Activated gamma-delta T cell treated with Interleukin-2 at 50 U/mL for 16 hours (primary cell): ENCODE results near the gene IL1R1.
A peak's percentile ranks its signal among the peaks of the same experiment; 100 is the strongest.

Source experiments
- DNase-seq: peaks from one replicate; pipeline ENCODE4 v3.0.0-alpha.2; 2020

The IL1R1 gene

DNA sequence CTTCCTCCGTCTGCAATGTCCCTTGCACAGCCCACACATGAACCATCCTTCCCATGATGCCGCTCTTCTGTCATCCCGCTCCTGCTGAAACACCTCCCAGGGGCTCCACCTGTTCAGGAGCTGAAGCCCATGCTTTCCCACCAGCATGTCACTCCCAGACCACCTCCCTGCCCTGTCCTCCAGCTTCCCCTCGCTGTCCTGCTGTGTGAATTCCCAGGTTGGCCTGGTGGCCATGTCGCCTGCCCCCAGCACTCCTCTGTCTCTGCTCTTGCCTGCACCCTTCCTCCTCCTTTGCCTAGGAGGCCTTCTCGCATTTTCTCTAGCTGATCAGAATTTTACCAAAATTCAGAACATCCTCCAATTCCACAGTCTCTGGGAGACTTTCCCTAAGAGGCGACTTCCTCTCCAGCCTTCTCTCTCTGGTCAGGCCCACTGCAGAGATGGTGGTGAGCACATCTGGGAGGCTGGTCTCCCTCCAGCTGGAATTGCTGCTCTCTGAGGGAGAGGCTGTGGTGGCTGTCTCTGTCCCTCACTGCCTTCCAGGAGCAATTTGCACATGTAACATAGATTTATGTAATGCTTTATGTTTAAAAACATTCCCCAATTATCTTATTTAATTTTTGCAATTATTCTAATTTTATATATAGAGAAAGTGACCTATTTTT, 35.4 kb downstream of the IL1R1 start:
- DNase-seq: no peak

- no peak for DNase-seq
These were observed 36.5 kb downstream of the IL1R1 start for GRCh38 chr2:102179061-102179460.

GRCh38 chr2:102179788-102180686, 37.5 kb downstream of the IL1R1 start:
- no peak for DNase-seq

- DNase-seq: no peak
These were observed 38.1 kb downstream of the IL1R1 start for GRCh38 chr2:102180687-102180999.

DNA sequence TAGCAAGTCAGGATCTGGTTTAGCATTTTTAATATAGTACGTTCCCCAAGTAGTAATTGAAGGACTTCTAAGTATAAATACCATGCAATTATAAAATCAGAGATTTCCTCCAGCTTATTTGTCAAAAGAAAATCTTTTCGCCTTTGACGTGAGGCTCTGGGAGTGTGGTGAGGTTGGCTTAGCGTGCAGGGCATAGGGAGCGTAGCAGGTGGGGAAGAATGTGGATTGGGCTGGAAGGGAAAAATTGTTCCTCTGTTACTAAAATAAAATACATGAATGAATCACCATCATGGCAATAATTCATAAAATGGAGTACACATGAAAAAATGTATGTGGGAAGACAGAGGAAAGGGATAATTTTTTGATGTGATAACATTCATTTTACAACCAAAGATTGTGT, 38.8 kb downstream of the IL1R1 start:
- DNase-seq: no peak

DNA sequence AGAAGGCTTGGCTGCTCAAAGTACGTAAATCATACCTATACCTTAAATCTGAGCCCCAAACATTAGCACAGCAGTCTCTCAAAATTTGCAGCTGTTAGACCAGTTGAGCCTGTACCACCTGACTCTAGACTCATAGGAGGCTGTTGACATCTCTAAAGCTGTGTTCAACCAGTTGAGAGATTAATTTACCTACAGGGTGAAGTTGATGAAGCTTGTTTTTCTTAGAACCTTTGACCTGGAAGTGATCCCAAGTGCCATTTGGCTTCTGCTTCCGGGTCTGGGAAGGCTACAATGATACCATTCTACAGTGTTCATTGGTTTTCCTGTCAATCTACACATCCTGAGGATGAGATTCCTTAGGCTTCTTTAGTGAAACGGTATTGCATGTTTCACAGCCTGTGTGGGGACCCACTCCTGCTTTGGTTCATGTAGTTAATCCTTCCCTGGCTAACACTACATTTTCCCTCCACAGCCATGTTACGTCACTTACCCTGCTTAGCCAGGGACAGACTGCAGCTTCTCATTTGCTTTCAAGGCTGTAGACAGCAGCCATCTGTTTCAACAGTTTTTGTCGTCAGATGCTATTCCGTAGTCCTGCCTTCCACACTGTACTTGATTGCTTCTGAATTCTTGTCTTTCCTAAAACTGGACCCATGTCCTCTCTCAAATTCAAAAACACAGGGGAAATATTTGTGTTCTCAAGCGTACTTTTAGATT, 39.5 kb downstream of the IL1R1 start:
- no peak for DNase-seq

DNA sequence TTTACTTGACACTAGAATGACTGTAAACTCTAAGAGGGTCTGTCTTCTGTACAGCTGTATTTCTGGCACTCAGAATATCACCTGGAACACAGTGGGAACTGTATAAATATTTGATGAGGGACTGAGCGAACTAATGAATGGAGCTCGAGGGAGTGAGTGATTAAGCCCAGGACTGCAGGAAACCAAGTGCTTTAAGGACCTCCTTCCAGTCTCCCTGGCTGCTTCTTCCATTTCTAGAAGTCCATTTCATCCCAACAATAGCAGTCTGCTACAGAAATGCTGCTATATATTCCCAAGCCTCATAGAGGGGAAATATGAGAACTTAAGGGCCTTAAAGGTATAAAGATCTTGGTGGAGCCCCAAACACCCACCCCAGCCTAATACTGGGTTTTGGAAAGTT, 41.5 kb downstream of the IL1R1 start:
- DNase-seq: no peak

GRCh38 chr2:102184568-102184967, 42.0 kb downstream of the IL1R1 start:
- DNase-seq: no peak

- no peak for DNase-seq
These were observed 42.8 kb downstream of the IL1R1 start for GRCh38 chr2:102185347-102185746.

GRCh38 chr2:102186791-102187495, 44.4 kb downstream of the IL1R1 start, which contains the start of gene IL1RL2:
TSS of gene IL1RL2 (plus strand) at chr2:102187023. CDS start at chr2:102187868, 845 bp downstream.
- DNase-seq: no peak

DNA sequence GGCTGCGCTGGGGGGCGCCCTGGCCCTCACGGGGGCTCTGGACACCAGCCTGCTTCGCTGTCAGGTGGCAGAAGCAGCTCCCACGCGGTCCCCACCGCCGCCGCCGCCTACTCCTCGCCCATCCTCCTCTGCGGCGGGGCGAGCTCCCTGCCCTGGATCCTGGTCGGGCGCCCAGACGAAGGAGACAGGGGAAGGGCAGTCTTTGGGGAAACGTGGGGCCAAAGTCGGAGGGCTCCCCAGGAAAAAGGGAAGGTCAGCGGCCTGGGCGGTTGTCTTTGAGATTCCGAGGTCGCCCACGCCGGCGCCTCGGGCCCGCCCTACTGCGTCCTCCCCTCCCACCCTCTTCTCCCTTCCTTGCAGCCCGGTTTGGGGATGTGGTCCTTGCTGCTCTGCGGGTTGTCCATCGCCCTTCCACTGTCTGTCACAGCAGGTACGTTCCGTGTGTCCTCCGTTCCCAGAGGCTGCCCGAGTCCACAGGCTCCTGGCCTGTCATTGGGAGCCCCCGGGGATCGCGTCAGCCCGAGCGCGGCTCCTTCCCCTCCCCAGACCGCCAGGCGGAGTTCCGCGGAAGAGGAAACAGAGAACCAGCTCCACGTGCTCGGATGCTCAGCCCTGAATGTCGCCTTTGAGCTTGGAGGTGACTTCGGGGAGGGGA, 45.1 kb downstream of the IL1R1 start:
- peak; percentile 27 for DNase-seq

DNA sequence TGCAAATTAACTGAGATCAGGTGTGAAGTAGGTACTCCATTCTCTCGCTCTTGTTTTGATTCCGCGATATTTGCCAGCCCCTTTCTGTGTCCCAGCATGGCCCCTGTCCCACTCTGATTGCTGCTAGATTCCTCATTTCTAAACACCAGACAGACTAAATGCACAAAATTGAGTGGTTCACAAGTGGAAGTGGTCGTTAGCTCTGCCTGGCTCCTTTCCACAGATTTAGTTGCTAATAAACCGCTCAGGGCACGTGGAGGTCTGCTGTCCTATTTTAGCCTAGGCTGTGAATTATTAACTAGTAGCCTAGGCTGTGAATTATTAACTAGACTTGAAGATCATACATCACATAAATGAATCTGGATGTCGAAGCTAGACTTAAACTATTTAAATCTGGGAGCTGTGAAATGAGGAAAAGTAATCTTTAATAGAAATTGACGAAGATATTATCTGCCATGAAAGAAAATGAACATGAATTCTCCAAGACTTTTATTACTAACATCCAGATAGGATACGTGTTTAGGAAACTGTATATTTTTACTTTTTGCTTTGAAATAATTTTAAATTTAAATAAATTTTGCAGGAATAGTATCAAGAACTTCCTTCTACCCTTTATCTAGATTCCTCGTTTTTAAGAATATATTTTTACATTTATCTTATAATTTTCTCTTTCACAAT, 48.0 kb downstream of the IL1R1 start:
- no peak for DNase-seq

- no peak for DNase-seq
These were observed 49.0 kb downstream of the IL1R1 start for GRCh38 chr2:102191501-102191900.

- no peak for DNase-seq
These were observed 50.5 kb downstream of the IL1R1 start for GRCh38 chr2:102193074-102193473.

DNA sequence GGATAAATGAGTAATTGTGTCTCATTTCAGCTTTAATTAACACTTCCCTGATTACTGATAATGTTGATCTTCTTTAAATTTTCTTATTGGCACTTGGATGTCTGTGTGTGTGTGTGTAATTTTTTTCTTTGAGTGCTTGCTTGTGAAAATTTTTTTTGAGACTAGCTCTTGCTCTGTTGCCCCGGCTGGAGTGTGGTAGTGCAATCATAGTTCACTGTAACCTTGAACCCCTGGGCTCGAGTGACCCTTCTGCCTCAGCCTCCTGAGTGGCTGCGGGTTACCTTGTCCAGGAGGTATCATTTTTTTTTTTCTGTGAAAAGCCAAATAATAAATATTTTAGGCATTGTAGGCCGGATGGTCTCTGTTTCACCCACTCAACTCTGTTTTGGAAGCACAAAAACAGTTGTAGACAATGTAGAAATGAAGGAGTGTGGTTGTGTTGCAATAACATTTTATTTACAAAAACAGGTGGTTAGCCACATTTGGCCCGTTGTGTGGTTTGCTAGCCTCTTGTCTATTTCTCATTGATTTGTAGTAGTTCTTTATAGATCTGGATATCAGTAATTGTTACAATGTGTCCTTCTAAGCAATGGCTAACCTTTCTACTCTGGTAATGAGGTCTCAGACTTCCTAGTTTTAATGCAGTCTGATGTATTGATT, 52.2 kb downstream of the IL1R1 start:
- no peak for DNase-seq

GRCh38 chr2:102197389-102198137, 55.0 kb downstream of the IL1R1 start:
- DNase-seq: peak; percentile 11

DNA sequence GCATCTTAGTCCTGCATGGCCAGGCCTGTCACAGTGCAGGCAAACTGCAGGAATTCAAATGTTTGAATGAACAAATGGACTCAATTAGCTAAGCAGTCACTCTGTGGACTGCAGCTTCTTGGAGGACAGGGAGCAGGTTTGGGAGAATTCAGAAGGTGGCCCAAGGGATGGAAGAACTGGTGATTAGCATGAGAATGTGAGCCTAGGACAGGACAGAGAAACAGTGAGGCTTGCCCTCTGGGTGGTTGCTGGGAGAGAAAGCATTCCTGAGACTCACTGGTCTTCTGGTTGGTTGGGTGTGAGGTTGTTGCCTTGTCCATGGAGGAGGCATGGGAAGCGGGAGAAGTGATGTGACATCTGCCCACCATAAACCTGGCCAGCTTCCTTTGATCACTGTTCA, 58.0 kb downstream of the IL1R1 start:
- DNase-seq: no peak

GRCh38 chr2:102204638-102205037, 62.1 kb downstream of the IL1R1 start:
- DNase-seq: no peak

- DNase-seq: no peak
These were observed 64.3 kb downstream of the IL1R1 start for GRCh38 chr2:102206666-102207341.

DNA sequence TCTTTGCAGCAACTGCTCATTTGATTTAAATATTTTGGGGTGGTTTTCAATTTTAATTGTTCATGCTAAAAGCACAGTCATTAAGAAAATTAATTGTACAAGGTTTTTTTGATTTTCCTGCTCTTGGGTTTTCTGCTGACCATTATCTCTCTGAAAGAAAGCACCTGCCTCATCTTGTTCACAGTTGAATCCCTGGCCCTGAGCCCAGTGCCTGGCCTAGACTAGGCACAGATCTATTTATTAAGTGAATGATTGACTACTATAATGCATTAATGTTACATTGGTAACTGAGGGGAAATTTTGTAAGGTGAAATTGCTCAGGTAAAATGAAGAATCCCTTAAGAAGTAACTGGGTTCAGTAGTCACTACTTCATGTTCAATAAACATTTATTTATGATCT, 66.2 kb downstream of the IL1R1 start:
- DNase-seq: no peak
